ENCODE data around the gene JAGN1. TPM values are rescaled to one million over a fixed set of nuclear protein-coding genes. Genes with fewer than 3 reads are reported as not detected.
"Not testable (repeated sequence)": the region's sequence is repeated elsewhere in the genome, so short reads cannot be mapped to it uniquely, and the experiment has no call there.

The JAGN1 gene
- total RNA-seq, 1 donor from 2014 or later: 35.3 TPM

DNA sequence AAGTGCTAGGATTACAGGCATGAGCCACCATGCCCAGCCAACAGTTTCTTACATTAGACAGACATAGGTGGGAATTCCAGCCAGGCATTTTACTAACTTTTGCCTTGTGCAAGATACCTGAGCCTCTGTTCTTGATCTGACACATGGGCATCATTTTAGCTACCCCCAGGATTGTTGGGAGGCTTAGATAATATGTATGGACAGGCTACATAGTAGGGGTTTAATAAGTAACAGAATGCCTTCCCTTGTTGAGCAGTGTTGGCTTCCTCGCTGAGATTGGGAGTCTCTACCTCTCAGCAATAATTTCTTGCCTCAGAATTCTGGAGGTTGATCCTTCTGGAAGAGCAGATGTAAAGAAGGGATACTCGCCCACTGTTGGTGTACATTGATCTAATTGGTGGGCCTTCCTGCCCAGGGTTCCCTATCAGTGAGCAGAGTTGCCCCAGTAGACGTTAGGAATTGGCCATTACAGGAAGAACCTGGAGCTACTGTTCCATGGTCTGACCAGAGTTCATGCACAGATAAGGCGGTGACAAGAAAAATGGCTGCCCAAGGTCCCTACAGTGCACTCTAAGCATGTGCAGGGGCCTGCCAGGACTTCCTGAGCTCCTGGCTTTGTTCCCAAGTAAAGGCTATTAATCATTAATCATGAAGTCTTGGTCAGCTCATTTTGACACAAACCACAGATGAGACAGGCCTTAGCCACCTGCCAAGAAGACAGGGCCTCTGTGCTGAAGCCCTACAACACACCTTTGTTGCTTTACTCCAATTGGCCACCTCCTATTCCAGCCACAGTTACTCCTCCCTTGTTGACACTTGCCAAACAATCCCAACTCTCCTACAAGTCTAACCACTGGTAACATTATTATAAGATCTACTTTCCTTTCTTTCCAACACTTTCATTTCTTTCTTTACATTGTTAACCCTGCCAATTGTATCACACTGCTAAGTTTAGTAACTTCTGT lies 7.3 kb downstream of the JAGN1 start:
- DNase-seq (ENCODE audit: low read depth, low spot score): no peak

DNA sequence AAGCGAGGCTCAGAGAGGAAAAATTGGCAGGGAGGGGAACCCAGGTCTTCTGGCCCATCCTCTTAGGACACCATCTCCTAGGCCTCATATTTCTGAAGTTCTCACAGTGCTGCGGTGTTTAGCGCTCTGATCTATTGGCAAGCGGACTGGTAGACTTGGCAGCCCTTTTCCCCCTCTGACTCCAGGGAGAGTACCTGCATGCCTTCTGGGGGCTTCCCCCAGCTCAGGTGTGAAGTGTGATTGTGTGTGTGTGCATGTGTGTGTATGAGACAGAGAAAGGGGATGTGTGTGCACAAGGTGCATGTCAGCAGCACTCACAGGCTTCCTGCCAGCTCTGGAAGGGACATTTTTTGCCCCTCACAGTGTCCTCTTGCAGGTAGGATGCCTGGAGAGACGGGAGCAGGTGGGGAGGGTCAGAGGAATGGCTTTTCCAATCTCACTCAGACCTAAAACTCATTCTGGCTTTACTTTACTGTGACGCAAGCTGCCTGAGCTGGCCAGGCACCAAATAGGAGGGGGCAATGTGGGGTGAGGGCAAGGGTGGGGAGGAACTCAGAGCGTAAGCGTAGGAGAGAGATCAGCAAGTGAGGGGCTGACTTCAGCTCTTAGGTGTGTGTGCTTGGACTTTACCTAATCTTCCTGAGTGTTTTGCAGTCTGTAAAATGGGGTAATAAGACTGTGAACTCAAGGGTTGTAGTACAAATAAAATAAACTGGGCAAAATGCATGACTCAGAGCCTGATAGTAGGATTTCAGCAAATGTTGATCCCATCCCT lies 8.2 kb downstream of the JAGN1 start:
- no peak for DNase-seq (ENCODE audit: low read depth, low spot score)

DNA sequence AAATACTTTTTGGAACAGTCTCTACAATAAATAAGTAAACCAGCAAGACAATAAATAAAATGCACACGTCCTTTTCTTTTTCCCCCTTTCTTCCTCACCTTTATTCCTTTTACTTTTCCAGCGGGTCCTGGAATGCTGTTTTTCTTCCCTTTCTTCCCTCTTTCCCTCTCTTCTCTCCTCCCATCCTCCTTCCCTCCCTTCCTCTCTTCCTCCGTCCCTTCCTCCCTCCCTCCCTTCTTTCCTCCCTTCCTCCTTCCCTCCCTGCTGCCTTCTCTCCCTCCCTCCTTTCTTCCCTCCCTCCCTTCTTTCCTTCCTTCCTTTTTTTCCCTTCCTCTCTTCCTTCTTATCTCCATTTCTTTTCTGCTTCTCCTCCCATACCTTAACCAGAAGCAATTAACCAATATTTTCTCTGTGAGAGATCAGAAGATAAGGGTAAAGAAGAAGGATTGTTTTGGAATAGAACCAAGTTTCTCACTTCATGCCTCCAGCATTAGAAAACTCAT lies 8.9 kb downstream of the JAGN1 start:
- no peak for DNase-seq (ENCODE audit: low read depth, low spot score)

DNA sequence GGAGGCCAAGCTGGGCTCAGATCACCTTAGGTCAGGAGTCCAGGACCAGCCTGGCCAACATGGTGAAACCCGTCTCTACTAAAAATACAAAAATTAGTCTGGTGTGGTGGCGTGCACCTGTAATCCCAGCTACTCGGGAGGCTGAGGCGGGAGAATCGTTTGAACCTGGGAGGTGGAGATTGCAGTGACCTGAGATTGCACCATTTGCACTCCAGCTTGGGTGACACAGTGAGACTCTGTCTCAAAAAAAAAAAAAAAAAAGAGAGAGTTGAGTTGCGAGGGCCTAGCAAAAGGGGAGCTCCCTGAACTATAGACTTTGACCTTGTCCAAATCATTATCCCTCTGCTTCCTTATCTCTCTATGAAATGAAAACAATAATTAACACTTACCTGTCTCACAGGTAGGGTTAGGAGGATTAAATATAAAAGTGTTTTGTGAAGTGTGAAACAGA lies 10.6 kb downstream of the JAGN1 start:
- not testable (repeated sequence) for DNase-seq (ENCODE audit: low read depth, low spot score)

DNA sequence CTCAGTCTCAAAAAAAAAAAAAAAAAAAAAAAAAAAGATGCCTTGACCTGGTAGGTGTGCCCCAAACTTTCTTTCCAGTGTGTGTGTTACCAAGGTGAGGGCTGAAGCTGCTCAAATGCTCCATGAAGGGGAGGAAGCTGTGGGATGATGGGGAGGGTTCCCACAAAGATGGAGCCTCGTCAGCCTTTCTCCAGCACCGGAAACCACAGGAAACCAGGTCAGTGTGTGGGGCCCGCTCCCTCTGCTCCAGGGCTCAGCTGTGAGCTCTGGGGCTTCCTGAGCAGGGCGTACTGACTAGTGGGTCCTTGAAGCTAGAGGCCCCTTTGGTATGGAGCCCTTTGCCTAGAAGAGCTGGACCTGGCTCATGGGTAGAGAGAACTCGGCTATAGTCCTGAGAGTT lies 11.6 kb downstream of the JAGN1 start:
- DNase-seq (ENCODE audit: low read depth, low spot score): no peak

DNA sequence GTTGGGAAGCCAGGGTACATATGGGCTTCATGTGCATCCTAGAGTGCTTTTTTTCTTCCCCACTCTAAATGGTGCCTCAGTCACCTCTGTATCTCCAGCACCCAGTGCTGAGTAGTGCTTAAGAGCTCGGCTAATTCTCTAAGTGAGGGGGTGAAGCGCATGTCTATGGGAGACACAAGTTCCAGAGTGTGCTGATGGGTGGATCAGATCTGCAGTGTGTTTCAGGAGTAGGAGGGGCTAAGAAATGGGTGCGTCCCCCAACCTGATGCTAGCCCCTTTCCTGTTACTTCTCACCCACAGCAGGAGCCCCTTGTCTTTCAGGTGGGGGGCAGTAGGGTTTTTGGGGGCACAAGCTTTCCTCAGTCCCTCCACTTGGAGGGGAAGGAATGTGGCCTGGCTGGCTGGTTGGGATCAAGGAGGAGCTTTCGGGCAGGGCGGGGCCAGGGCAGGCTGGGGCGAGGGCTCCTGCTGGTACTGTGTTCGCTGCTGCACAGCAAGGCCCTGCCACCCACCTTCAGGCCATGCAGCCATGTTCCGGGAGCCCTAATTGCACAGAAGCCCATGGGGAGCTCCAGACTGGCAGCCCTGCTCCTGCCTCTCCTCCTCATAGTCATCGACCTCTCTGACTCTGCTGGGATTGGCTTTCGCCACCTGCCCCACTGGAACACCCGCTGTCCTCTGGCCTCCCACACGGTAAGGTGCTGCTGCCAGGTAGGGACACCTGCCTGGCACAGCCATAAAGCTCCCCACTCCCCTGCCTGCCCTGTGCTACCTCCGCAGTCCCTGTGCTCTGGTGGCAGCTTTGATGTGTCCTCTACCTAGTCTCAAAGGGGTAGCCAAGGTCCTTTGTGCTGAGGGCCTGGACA lies 12.2 kb downstream of the JAGN1 start, which contains the start of gene IL17RE:
Gene IL17RE (plus strand): TSS at position 477 of the 866 bp plus-strand sequence. CDS start 85 bp downstream, at position 562.
- DNase-seq (ENCODE audit: low read depth, low spot score): no peak

DNA sequence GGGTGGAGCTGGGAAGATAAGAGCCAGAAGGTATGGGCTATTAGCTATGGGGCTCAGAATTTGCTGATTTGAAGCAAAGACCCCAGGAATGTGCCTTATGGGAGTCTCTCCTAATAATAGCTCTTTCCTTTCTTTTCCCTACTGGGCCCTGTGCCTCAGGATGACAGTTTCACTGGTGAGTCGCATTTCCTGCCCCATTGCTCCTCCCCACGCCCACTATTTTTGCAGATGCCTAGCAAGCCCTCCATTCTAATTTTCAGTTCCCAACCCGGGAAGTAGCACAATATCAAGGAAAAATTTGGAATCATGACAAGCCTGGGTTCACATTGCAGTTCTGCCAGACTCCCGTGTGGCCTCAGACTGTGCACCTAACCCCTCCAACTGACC lies 12.8 kb downstream of the JAGN1 start:
- no peak for DNase-seq (ENCODE audit: low read depth, low spot score)

DNA sequence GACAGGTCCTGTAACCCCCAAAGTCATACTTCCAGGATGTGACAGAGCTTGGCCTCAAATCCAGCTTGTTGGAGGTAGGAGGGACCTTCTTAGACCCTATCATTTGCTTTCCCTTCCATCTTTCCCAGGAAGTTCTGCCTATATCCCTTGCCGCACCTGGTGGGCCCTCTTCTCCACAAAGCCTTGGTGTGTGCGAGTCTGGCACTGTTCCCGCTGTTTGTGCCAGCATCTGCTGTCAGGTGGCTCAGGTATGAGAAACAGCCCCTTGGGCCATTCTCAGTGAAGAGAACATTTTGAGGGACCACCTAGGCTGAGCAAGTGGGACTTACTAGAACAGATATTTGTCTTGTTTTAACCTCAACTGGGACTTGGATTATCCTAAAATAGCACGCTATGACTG lies 13.5 kb downstream of the JAGN1 start:
- DNase-seq (ENCODE audit: low read depth, low spot score): no peak

DNA sequence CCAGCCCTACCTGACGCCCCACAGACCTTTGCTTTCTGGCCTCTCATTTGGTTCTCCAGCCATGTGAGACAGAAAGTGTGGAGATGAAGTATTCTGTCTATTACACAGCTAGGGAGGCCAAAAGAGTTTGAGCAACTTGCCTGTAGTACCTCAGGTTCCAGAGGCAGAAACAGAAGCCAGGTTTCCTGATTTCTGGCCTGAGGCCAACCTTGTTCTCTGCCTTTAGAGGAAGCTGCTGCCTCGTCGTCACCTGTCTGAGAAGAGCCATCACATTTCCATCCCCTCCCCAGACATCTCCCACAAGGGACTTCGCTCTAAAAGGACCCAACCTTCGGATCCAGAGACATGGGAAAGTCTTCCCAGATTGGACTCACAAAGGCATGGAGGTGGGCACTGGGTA lies 16.1 kb downstream of the JAGN1 start:
- DNase-seq (ENCODE audit: low read depth, low spot score): no peak

DNA sequence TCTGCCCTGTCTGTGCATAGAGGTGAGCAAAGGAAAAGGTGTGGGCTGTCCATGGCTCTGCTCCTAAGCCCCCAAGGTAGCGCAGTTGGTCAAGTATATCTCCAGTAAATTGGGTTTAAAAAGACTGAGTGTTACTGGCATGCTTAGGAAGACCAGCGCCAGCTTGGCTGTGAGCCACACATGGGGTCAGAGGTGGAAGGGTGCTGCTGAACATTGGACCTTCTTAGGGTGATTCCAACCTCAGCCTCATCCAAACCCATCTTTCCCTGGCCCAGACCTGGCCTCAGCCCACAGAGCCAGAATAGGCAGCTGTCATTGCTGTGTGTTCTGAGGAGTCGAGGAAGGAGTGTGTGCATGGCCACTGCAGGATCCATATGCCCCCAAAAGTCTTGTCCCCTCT lies 17.9 kb downstream of the JAGN1 start:
- DNase-seq (ENCODE audit: low read depth, low spot score): no peak

DNA sequence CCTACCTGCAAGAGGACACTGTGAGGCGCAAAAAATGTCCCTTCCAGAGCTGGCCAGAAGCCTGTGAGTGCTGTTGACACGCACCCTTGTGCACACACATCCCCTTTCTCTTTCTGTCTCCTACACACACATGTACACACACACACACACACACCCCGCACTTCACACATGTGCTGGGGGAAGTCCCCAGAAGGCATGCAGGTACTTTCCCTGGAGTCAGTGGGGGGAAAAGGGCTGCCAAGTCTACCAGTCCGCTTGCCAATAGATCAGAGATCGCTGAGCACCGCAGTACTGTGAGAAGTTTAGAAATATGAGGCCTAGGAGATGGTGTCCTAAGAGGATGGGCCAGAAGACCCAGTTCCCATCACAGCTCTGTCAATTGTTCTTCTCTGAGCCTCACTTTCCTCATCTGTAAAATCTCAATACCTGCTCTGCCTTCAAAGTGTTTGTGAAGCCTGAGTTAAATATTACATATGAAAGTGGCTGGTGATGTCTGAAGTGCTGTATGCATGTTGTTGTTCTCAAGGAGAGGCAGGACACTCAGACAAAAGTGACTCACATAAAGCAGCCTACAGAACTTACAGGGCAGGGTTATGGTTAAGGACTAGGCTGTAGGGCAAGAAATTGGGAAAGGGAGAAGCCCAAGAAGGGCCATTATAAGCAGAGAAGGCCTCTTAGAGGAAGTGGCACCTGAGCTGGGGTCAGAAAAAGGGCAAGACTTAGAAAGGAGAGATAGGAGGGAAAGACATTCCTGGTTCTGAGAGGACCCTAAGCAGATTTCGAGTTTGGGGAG lies 19.0 kb downstream of the JAGN1 start:
- no peak for DNase-seq (ENCODE audit: low read depth, low spot score)

DNA sequence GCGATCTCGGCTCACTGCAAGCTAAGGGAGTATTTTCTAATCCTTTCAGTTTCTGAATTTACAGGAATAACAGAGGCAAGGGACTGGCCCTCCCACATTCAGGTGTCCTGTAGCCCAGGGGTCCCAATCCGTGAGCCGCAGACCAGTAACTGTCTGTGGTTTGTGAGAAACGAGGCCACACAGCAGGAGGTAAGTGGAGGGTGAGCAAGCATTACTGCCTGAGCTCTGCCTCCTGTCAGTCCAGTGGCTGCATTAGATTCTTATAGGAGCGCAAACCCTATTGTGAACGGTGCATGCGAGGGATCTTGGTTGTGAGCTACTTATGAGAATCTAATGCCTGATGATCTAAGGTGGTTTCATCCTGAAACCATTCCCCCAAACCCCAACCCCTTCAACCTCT lies 21.5 kb downstream of the JAGN1 start:
- DNase-seq (ENCODE audit: low read depth, low spot score): no peak

DNA sequence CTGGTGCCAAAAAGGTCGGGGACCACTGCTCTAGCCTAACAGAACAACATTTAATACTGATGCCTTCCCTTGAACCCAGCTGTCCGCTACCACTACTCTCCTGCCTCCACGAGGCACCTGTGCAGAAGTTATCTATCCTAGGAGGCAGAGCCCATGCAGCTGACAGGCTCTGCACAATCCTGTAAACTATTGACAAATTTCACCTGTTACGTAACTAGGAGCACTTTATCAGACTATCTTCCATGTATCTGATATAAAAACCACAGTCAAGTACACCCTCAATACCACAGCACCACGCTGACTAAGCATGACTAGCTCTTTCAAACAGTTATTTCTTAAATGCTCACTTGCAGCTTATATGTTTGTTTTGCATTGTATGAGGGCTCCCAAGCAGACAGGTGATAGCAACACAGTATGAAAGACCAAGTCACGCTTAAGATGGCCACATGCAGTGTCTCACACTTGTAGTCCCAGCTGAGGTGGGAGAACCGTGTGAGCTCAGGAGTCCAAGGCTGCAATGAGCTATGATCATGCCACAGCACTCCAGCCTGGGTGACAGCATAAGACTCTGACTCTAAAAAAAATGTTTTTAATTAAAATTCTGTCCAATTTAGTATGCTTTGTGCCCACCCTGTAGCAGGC lies 22.0 kb downstream of the JAGN1 start:
- DNase-seq (ENCODE audit: low read depth, low spot score): no peak

DNA sequence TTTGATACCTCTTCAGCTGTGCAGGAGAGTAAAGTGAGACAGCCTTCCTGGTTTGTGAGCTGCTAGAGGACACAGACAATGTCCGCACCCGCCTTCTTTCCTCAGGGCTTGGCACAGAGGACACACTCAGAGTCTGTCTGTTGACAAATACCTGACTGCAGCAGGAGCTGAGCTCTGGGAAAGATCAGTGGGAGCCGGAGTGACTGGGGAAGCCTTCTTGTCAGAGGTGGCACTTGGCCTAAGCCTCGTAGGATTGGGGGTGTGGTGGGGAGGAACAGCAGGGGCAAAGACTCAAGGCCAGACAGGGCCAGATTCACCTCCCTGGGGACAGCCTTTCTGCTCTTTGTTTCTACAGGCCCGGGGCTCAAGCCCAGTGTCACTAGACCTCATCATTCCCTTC lies 23.2 kb downstream of the JAGN1 start:
- no peak for DNase-seq (ENCODE audit: low read depth, low spot score)

DNA sequence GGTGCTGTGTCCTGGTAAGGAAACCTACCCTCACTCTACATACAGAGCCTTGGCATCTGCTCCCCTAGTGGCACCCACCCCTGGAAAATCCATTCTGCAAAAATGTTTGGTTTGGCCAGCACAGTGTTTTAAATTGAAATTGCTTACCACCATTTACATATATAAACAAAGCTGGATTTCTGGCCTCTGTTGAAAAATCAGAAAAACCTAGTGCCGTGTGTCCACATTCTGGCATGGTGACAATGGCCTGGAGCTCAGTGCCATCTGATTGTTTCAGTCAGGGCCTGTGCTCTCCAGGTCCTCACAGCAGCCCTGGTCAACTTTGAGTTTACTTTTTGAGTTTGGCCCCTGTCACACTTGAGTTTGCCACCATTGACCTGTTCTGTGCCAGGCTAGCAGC lies 23.6 kb downstream of the JAGN1 start:
- no peak for DNase-seq (ENCODE audit: low read depth, low spot score)

DNA sequence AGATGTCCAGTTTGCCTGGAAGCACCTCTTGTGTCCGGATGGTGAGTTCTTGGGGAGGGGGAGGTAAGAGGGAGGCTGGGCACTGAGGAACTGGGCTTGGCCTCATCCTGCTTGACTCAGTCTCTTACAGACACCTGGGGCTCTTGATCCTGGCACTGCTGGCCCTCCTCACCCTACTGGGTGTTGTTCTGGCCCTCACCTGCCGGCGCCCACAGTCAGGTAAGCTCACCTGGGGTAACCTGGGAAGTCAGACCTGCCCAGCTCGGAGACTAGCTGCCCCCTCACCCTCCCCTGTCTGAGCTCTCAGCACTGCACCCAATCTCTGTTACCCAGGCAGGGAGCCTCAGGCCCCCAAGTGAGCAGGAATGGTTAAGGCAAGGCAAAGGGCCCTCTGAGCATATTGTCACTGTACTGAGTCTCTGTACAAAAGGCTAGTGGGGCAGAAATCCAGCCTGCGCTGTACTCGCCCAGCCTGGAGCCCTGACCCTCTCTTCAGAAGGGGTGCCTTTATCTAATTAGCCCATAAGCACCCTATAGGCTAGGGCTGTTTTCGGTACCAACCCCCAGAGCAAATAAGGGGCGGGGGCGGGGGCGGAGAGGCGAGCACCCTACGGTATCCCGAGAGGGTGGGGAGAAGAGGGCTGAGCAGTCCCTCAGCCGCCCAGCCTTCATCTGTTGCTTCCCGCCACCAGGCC lies 24.3 kb downstream of the JAGN1 start:
- no peak for DNase-seq (ENCODE audit: low read depth, low spot score)

DNA sequence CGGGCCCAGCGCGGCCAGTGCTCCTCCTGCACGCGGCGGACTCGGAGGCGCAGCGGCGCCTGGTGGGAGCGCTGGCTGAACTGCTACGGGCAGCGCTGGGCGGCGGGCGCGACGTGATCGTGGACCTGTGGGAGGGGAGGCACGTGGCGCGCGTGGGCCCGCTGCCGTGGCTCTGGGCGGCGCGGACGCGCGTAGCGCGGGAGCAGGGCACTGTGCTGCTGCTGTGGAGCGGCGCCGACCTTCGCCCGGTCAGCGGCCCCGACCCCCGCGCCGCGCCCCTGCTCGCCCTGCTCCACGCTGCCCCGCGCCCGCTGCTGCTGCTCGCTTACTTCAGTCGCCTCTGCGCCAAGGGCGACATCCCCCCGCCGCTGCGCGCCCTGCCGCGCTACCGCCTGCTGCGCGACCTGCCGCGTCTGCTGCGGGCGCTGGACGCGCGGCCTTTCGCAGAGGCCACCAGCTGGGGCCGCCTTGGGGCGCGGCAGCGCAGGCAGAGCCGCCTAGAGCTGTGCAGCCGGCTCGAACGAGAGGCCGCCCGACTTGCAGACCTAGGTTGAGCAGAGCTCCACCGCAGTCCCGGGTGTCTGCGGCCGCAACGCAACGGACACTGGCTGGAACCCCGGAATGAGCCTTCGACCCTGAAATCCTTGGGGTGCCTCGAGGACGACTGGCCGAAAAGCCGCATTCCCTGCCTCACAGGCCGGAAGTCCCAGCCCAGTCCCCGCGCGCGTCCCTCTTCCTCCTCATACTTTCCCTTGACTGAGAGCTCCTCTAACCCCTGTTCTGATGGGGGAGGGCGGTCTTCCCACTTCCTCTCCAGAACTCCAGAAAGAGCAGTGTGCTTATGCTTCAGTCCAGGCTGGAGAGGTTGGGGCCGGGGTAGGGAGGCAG lies 25.1 kb downstream of the JAGN1 start:
- DNase-seq (ENCODE audit: low read depth, low spot score): no peak

DNA sequence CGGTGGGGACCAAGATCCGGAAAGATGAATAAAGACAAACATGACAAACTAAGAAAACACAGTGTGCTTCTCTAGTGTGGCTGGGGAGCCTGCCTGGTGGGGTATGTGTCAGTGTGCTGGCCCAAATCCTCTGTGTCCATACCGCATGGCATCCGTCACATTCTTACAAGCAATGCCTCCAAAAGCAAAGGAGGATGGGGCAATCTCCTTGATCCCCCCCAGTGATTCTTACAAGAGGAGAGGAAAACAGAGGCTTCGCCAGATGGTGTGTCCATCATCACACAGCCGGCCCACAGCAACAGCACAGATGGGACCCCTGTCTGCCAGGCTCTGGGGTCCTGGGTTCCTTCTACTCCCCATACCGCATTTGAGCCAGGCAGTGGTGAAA lies 25.9 kb downstream of the JAGN1 start:
- DNase-seq (ENCODE audit: low read depth, low spot score): no peak
